ENCODE measurements around the gene FCGR3A. TPM values are rescaled to one million over a fixed set of nuclear protein-coding genes. Genes with fewer than 3 reads are reported as not detected.
"Not testable (repeated sequence)": the region's sequence is repeated elsewhere in the genome, so short reads cannot be mapped to it uniquely, and the experiment has no call there.

FCGR3A gene
- total and polyA plus RNA-seq, 7 donors, result 7.8 to 30.5 (median 14.4) TPM

- DNase-seq; H3K4me1 ChIP-seq; H3K36me3 ChIP-seq; H3K4me3 ChIP-seq; intact Hi-C loops (cut with DNase I); H3K27me3 ChIP-seq; H3K9me3 ChIP-seq: not testable (repeated sequence)
- H3K27ac ChIP-seq, result peak overlapping the region in 2 of 4 donors; percentile 46 to 50
- whole genome bisulfite sequencing, 2 donors, result 91 to 93% methylated on average over 3 of the region's 3 CpGs
Measured at GRCh38 chr1:161554340-161554739, 4.7 kb upstream of the FCGR3A start.

- DNase-seq; intact Hi-C loops (cut with DNase I); H3K4me3 ChIP-seq; H3K36me3 ChIP-seq; H3K27me3 ChIP-seq; H3K4me1 ChIP-seq; H3K27ac ChIP-seq; H3K9me3 ChIP-seq: not testable (repeated sequence)
- WGBS, 2 donors, result 91 to 93% methylated on average over 1 of the region's 2 CpGs
Measured at GRCh38 chr1:161553631-161554030, 4.0 kb upstream of the FCGR3A start.

- 86 to 90% methylated on average over 5 of the region's 5 CpGs for whole genome bisulfite sequencing, 2 donors
- intact Hi-C loops (cut with DNase I), result not testable (repeated sequence)
Measured at GRCh38 chr1:161550942-161551341, 1.3 kb upstream of the FCGR3A start.

GRCh38 chr1:161548749-161549406 lies 740 bp downstream of the FCGR3A start:
- H3K9me3 ChIP-seq; intact Hi-C loops (cut with DNase I); H3K4me3 ChIP-seq; H3K4me1 ChIP-seq; H3K27me3 ChIP-seq; DNase-seq; H3K36me3 ChIP-seq: not testable (repeated sequence)
- H3K27ac ChIP-seq, result peak overlapping the region in 2 of 4 donors; percentile 12 to 29
- 85 to 89% methylated on average over 1 of the region's 2 CpGs for WGBS, 2 donors

More at GRCh38 chr1:161550942-161551341, 1.3 kb upstream of the FCGR3A start:
- not testable (repeated sequence) for DNase-seq, H3K4me1 ChIP-seq, H3K4me3 ChIP-seq, H3K36me3 ChIP-seq, H3K27ac ChIP-seq, H3K27me3 ChIP-seq, H3K9me3 ChIP-seq

GRCh38 chr1:161547995-161548741 lies 1.4 kb downstream of the FCGR3A start:
- 88 to 93% methylated on average over 8 of the region's 8 CpGs for WGBS, 2 donors
- H3K4me3 ChIP-seq; H3K27me3 ChIP-seq; intact Hi-C loops (cut with DNase I); H3K27ac ChIP-seq; H3K36me3 ChIP-seq; H3K9me3 ChIP-seq; DNase-seq; H3K4me1 ChIP-seq: not testable (repeated sequence)

- H3K9me3 ChIP-seq; H3K4me3 ChIP-seq; H3K27me3 ChIP-seq; H3K27ac ChIP-seq; H3K36me3 ChIP-seq; H3K4me1 ChIP-seq; DNase-seq; intact Hi-C loops (cut with DNase I): not testable (repeated sequence)
- whole genome bisulfite sequencing, 2 donors, result 32 to 51% methylated on average over 10 of the region's 11 CpGs
Measured at GRCh38 chr1:161545005-161545731, 4.5 kb downstream of the FCGR3A start.

- H3K27me3 ChIP-seq; H3K4me3 ChIP-seq; H3K9me3 ChIP-seq; H3K4me1 ChIP-seq; H3K36me3 ChIP-seq; H3K27ac ChIP-seq; intact Hi-C loops (cut with DNase I); DNase-seq: not testable (repeated sequence)
- WGBS, 2 donors, result 89 to 93% methylated on average over 1 of the region's 1 CpG
Measured at GRCh38 chr1:161543125-161543524, 6.5 kb downstream of the FCGR3A start.

GRCh38 chr1:161542091-161542559 lies 7.5 kb downstream of the FCGR3A start:
- H3K27ac ChIP-seq; H3K9me3 ChIP-seq; H3K36me3 ChIP-seq; intact Hi-C loops (cut with DNase I); DNase-seq; H3K4me3 ChIP-seq; H3K4me1 ChIP-seq; H3K27me3 ChIP-seq: not testable (repeated sequence)
- WGBS, 2 donors, result 68 to 80% methylated on average over 5 of the region's 5 CpGs

- H3K9me3 ChIP-seq; H3K36me3 ChIP-seq; H3K27me3 ChIP-seq; H3K4me1 ChIP-seq; intact Hi-C loops (cut with DNase I); DNase-seq: not testable (repeated sequence)
- peak overlapping the region in 2 of 4 donors; percentile 44 to 47 for H3K4me3 ChIP-seq
- 44 to 59% methylated on average over 10 of the region's 10 CpGs for WGBS, 2 donors
- H3K27ac ChIP-seq, result peak overlapping the region in 3 of 4 donors; percentile 17 to 55 (median 32)
Measured at GRCh38 chr1:161540570-161540960, 9.1 kb downstream of the FCGR3A start.
